Stimulated activated CD4-positive, alpha-beta T cell treated with anti-CD3 and anti-CD28 coated beads, Interleukin-2, amount 100 ng/mL, for 48 hours (primary cell): ENCODE measurements around the gene C8B.

ENCODE experiments used
- DNase-seq, 2 donors: peaks; one replicate each; pipeline ENCODE4 v3.0.0-alpha.2; 2020

The C8B gene

GRCh38 chr1:56897150-56898004, 68.4 kb downstream of the C8B start:
- DNase-seq = no peak

GRCh38 chr1:56894014-56894413, 71.8 kb downstream of the C8B start:
- no peak for DNase-seq

GRCh38 chr1:56890229-56890628, 75.6 kb downstream of the C8B start:
- DNase-seq = no peak

GRCh38 chr1:56881417-56881816, 84.4 kb downstream of the C8B start:
- no peak for DNase-seq

GRCh38 chr1:56880774-56881173, 85.0 kb downstream of the C8B start:
- DNase-seq = no peak
